ENCODE results near the gene AGTR1. TPM values are rescaled to one million over a fixed set of nuclear protein-coding genes. Genes with fewer than 3 reads are reported as not detected.

The AGTR1 gene
- total and polyA plus RNA-seq, 2 donors (not counting 3 experiments of a cell fraction or from before 2014, with no cell fraction given), result not detected

GRCh38 chr3:148714521-148714920 lies 16.8 kb downstream of the AGTR1 start:
- H3K27ac ChIP-seq (ENCODE audit: insufficient read depth, low read depth, low read length), result no peak overlapping the region
- dilution Hi-C loops (cut with MboI; ENCODE audit: extremely low pct_ligation_motif_present, low sequenced_read_pairs), result no loop called here
- no peak overlapping the region for H3K9ac ChIP-seq (replicated peaks; ENCODE audit: extremely low read depth, insufficient read depth, low read length)
- no peaks in the 10 kb centered on the region for H3K36me3 ChIP-seq (ENCODE audit: control insufficient read depth in 2 of 2, extremely low read depth in 1 of 2, insufficient read depth in 2 of 2, low read length in 2 of 2)
- BruUV-seq (replicated peaks), result no TSS peak
- no peak overlapping the region for H2AFZ ChIP-seq (ENCODE audit: low read depth, low read length)
- H3K9me3 ChIP-seq (replicated peaks; ENCODE audit: control insufficient read depth, insufficient read depth, low read length), result no peaks in the 10 kb centered on the region
- peaks cover 0 to 3% of the 10 kb centered on the region in 2 experiments for H3K27me3 ChIP-seq (ENCODE audit: control insufficient read depth in 2 of 2, insufficient read depth in 2 of 2, low read length in 2 of 2)
- no peak overlapping the region for H3K4me3 ChIP-seq (replicated peaks in 1 of 3; ENCODE audit: insufficient read depth in 1 of 3, low read depth in 1 of 3, low read length in 3 of 3)
- H4K20me1 ChIP-seq (replicated peaks; ENCODE audit: control insufficient read depth, extremely low read depth, insufficient read depth, low read length), result no peaks in the 10 kb centered on the region
- ChIA-PET CTCF (interaction anchor here (0.8 to 2.1 kb wide), 3 partner anchors 12 to 334 kb away, joined by 3 to 5 read pairs (median 3); no protein-coding TSS in a partner anchor), POLR2A (no interaction called here)
- TF ChIP-seq MAX (IDR thresholded peaks at IDR 0.05; ENCODE audit: insufficient read depth, insufficient read length), result no peak
- no peak for TF ChIP-seq POLR2A (IDR thresholded peaks at IDR 0.05; ENCODE audit: low read depth, low read length)
- no peak for TF ChIP-seq EZH2 (IDR thresholded peaks at IDR 0.05; ENCODE audit: borderline replicate concordance, low read depth, low read length, severe bottlenecking)
- TF ChIP-seq MYC (IDR thresholded peaks at IDR 0.05; ENCODE audit: low read depth, low read length), result no peak
- no peak for TF ChIP-seq GATA2 (IDR thresholded peaks at IDR 0.05; ENCODE audit: insufficient read depth, insufficient read length, low read depth, low read length)
- no peaks in the 10 kb centered on the region for H3K9me1 ChIP-seq (replicated peaks; ENCODE audit: control insufficient read depth, extremely low read depth, insufficient read depth, low read length)
- no peak for DNase-seq (ENCODE audit: low read depth, low spot score)
- intact Hi-C loops (cut with micrococcal nuclease), result no loop called here
- no peak for FAIRE-seq
- H3K79me2 ChIP-seq (ENCODE audit: control insufficient read depth, insufficient read depth, low read length), result no peaks in the 10 kb centered on the region
- no peak overlapping the region for H3K4me2 ChIP-seq (ENCODE audit: insufficient read depth, low read length)
- H3K4me1 ChIP-seq (ENCODE audit: control insufficient read depth, extremely low read depth, insufficient read depth, low read length), result no peaks in the 10 kb centered on the region

GRCh38 chr3:148716657-148717056 lies 19.0 kb downstream of the AGTR1 start:
- POLR2A ChIA-PET, result no interaction called here
- DNase-seq (ENCODE audit: low read depth, low spot score), result no peak
- TF ChIP-seq EZH2 (IDR thresholded peaks at IDR 0.05; ENCODE audit: borderline replicate concordance, low read depth, low read length, severe bottlenecking) (no peak), MYC (IDR thresholded peaks at IDR 0.05; ENCODE audit: low read depth, low read length) (no peak)
- no peaks in the 10 kb centered on the region for H3K9me3 ChIP-seq (replicated peaks; ENCODE audit: control insufficient read depth, insufficient read depth, low read length)
- CTCF ChIA-PET, result interaction anchor here (1.2 kb wide), 1 partner anchor 337 kb away, joined by 6 read pairs; no protein-coding TSS in a partner anchor
- FAIRE-seq, result no peak
- no peaks in the 10 kb centered on the region for H3K36me3 ChIP-seq (ENCODE audit: control insufficient read depth in 2 of 2, extremely low read depth in 1 of 2, insufficient read depth in 2 of 2, low read length in 2 of 2)
- no peak overlapping the region for H3K4me3 ChIP-seq (replicated peaks in 1 of 3; ENCODE audit: insufficient read depth in 1 of 3, low read depth in 1 of 3, low read length in 3 of 3)
- BruUV-seq (replicated peaks), result no TSS peak
- H3K79me2 ChIP-seq (ENCODE audit: control insufficient read depth, insufficient read depth, low read length), result no peaks in the 10 kb centered on the region
- H3K4me2 ChIP-seq (ENCODE audit: insufficient read depth, low read length), result no peak overlapping the region
- dilution Hi-C loops (cut with MboI; ENCODE audit: extremely low pct_ligation_motif_present, low sequenced_read_pairs) (no loop called here), intact Hi-C loops (cut with micrococcal nuclease) (no loop called here)
- no peaks in the 10 kb centered on the region for H4K20me1 ChIP-seq (replicated peaks; ENCODE audit: control insufficient read depth, extremely low read depth, insufficient read depth, low read length)
- H2AFZ ChIP-seq (ENCODE audit: low read depth, low read length), result no peak overlapping the region
- H3K27ac ChIP-seq (ENCODE audit: insufficient read depth, low read depth, low read length), result no peak overlapping the region
- H3K4me1 ChIP-seq (ENCODE audit: control insufficient read depth, extremely low read depth, insufficient read depth, low read length), result no peaks in the 10 kb centered on the region
- peaks cover 0 to 4% of the 10 kb centered on the region in 2 experiments for H3K27me3 ChIP-seq (ENCODE audit: control insufficient read depth in 2 of 2, insufficient read depth in 2 of 2, low read length in 2 of 2)
- no peak overlapping the region for H3K9ac ChIP-seq (replicated peaks; ENCODE audit: extremely low read depth, insufficient read depth, low read length)
- H3K9me1 ChIP-seq (replicated peaks; ENCODE audit: control insufficient read depth, extremely low read depth, insufficient read depth, low read length), result no peaks in the 10 kb centered on the region

All from endothelial cell of umbilical vein (primary cell).